ENCODE results near the gene EFNA4. TPM values are rescaled to one million over a fixed set of nuclear protein-coding genes. Genes with fewer than 3 reads are reported as not detected.

Gene EFNA4
- total RNA-seq, 1 donor from 2014 or later: 5.3 TPM

DNA sequence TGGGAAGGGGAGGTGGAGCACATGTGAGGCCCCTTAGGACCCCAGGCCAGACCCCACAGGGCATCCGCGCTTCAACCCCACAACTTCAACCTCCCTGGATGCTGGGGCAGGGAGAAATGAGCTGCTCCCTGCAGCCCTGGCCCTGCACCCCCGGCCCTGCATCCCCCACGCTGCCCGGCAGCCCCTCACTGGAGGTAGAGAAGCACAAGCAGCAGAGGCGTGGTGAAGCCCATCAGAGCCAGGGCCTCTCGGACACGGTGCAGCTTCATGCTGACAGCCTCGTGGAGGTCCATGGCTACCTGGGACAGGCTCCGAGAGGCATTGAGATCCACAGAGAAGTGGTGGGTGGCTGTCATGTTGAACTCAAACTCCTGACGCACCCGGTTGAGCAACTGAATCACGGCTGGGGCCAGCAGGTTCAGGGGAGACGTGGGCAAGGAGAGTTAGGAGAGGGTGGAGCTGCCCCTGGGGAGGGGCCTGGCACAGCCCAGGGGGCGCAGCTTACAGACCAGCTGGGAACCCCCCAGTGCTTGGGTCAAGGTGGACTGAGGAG, 33.2 kb upstream of the EFNA4 start:
- H3K9me3 ChIP-seq: no peaks in the 10 kb centered on the region
- DNase-seq (no peak), ATAC-seq (no peak)
- TF ChIP-seq, protein P1, sequence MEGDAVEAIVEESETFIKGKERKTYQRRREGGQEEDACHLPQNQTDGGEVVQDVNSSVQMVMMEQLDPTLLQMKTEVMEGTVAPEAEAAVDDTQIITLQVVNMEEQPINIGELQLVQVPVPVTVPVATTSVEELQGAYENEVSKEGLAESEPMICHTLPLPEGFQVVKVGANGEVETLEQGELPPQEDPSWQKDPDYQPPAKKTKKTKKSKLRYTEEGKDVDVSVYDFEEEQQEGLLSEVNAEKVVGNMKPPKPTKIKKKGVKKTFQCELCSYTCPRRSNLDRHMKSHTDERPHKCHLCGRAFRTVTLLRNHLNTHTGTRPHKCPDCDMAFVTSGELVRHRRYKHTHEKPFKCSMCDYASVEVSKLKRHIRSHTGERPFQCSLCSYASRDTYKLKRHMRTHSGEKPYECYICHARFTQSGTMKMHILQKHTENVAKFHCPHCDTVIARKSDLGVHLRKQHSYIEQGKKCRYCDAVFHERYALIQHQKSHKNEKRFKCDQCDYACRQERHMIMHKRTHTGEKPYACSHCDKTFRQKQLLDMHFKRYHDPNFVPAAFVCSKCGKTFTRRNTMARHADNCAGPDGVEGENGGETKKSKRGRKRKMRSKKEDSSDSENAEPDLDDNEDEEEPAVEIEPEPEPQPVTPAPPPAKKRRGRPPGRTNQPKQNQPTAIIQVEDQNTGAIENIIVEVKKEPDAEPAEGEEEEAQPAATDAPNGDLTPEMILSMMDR (IDR thresholded peaks at IDR 0.05): no peak
- H3K4me1 ChIP-seq: no peaks in the 10 kb centered on the region
- intact Hi-C loops (cut with DNase I): no loop called here
- no peaks in the 10 kb centered on the region for H3K36me3 ChIP-seq
- H3K27ac ChIP-seq: no peak overlapping the region
- no peaks in the 10 kb centered on the region for H3K27me3 ChIP-seq
- no peak overlapping the region for H3K4me3 ChIP-seq

DNA sequence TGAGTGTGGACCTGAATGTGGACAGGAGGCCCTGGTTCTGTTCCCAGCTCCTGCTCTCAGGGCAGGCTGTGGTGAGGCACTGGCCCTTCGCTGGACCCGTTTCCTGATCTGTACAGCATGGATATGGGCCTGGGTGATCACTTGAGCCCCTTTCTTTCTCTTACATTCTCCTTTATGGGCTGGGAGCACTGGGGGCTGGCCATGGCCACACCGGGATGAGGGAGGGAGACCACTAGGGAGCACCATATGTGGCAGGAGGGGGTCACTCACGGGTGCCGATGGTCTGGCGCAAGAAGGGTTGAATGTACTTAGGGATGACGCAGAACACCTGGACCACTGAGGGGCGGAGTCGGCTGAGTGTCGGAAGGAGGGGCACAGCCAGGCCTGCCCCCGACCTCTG, 32.6 kb upstream of the EFNA4 start:
- no peak overlapping the region for H3K27ac ChIP-seq
- no peaks in the 10 kb centered on the region for H3K4me1 ChIP-seq
- H3K36me3 ChIP-seq: no peaks in the 10 kb centered on the region
- H3K27me3 ChIP-seq: no peaks in the 10 kb centered on the region
- no peak overlapping the region for H3K4me3 ChIP-seq
- no peaks in the 10 kb centered on the region for H3K9me3 ChIP-seq
- intact Hi-C loops (cut with DNase I): no loop called here
- TF ChIP-seq, protein P1 (IDR thresholded peaks at IDR 0.05): no peak
- ATAC-seq (no peak), DNase-seq (no peak)

GRCh38 chr1:155032886-155033285, 30.7 kb upstream of the EFNA4 start:
- Histone ChIP-seq H3K27me3 (no peaks in the 10 kb centered on the region), H3K27ac (no peak overlapping the region), H3K4me1 (peaks cover 5% of the 10 kb centered on the region), H3K9me3 (no peaks in the 10 kb centered on the region), H3K4me3 (no peak overlapping the region), H3K36me3 (no peaks in the 10 kb centered on the region)
- ATAC-seq: no peak
- TF ChIP-seq, protein P1 (IDR thresholded peaks at IDR 0.05): no peak
- intact Hi-C loops (cut with DNase I): no loop called here
- DNase-seq: no peak

DNA sequence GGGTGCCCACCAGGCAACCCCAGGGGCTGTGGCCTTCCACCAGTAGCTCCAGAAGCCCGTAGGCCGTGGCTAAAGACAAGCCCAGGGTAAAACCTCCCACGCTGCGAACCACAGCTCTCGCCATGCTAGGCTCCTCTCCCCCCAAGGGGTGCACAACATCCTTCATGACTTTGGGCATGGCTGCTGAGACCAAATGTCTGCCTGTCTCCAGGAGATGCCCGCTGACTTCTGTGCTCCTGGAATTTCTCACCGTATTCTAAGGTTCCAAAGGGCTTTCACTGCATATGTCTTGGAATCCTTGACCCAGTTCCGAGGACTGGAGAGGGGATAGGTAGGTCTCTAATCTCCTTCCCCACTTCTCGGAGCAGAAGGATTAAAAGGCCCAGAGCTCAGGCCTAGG, 30.0 kb upstream of the EFNA4 start, which contains the start of the genes DCST1 and DCST2:
DCST1 (plus strand) TSS at position 301 of the 400 bp plus-strand sequence. CDS start 213 bp downstream, outside the sequence.
DCST2 (minus strand) TSS at position 258 of the 400 bp plus-strand sequence; CDS start at position 178, 80 bp downstream.
- DNase-seq (no peak), ATAC-seq (no peak)
- Histone ChIP-seq H3K4me1 (peaks cover 5% of the 10 kb centered on the region), H3K4me3 (no peak within 1 kb of the TSS), H3K36me3 (no peaks in the 10 kb centered on the region), H3K9me3 (no peaks in the 10 kb centered on the region), H3K27me3 (no peaks in the 10 kb centered on the region), H3K27ac (no peak within 1 kb of the TSS)
- TF ChIP-seq, protein P1 (IDR thresholded peaks at IDR 0.05): no peak
- intact Hi-C loops (cut with DNase I): no loop called here

- DNase-seq: no peak
These were observed 29.0 kb upstream of the EFNA4 start for GRCh38 chr1:155034318-155035208.

More at GRCh38 chr1:155034318-155035208, 29.0 kb upstream of the EFNA4 start:
- Histone ChIP-seq H3K4me1 (peaks cover 5% of the 10 kb centered on the region), H3K9me3 (no peaks in the 10 kb centered on the region), H3K4me3 (no peak overlapping the region), H3K36me3 (no peaks in the 10 kb centered on the region), H3K27me3 (no peaks in the 10 kb centered on the region), H3K27ac (no peak overlapping the region)
- TF ChIP-seq, protein P1 (IDR thresholded peaks at IDR 0.05): no peak
- intact Hi-C loops (cut with DNase I): no loop called here
- ATAC-seq: no peak

All from upper lobe of right lung (tissue), 1 donor.